ENCODE measurements around the gene PLAGL1.
"Not testable (repeated sequence)": the region's sequence is repeated elsewhere in the genome, so short reads cannot be mapped to it uniquely, and the experiment has no call there.

Gene PLAGL1

DNA sequence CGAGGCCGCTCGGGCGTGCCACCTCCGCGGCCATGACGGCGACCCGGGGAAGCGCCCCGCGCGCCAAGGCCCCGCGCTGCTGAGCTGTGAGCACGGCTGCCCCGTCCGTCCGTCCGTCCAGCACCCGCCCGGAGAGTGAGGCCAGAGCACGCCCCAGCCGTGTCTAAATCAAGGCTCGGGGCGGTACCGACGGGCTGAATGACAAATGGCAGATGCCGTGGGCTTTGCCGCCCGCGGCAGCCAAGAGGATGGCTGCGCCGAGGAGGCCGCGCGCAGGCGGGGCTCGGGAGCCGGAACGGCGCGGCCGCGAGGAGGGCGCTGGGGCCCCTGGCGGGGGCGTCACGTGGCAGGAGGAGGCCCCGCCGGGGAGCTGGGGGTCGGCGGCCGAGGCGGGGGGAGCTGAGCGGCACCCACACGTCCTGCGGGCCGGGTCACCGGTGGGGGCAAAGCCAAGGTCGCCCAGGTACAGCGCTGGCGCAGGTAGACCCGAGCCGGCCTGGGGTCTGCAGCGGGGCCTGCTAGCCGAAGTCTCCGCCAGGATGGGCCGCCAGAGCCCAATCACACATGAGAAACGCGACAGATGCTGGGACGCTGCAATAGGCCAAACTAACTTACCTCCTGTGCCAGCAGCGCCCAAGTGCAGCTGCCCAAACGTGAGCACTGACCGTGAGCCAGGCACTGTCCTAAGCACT, at the start of gene PLAGL1:
Gene PLAGL1, minus strand, starts transcription at position 140 of the 692 bp plus-strand sequence. CDS start 60,123 bp downstream, outside the sequence.
- no peak for DNase-seq (ENCODE audit: low read depth in 2 of 2, low spot score in 1 of 2)

DNA sequence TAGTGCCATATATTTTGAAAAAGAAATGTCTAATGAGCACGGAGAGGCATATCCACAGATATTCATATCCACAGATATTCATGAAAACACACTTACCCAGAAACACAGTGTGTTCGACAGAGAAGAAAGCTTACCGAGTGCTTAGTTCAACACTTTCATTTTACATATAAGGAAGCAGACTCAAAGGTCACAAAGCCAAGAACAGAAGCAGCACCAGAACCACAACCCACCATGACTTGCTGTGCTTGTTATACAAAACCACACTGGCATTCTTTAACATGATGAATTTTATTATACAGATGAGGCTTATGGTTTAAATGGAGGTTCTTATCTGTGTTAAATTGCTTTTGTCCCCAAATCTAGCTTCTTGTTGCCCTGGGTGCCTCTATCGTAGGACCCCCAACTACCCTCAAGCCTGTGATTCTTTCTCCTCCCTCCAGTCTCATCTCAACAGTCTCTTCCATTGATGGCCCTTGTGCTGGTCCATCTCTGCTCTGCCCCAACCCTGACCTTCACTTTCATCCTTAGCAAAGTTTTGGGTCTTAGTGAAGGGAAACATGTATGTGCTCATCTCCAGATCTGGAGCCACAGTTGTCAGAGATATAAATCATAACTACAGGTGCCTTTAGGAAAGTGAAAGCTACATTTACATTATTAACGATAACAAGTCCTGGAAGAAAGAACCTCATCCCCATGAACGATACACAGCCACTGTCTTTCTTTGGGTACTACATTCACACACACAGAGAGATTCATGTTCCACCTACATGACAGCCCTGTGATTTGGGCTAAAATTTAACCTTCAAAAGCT, 47.3 kb upstream of the PLAGL1 start:
- DNase-seq (ENCODE audit: low read depth in 2 of 2, low spot score in 1 of 2), result peak in 1 of 2 donors; percentile 21

GRCh38 chr6:144053601-144054000, 45.5 kb upstream of the PLAGL1 start:
- no peak for DNase-seq (ENCODE audit: low read depth in 2 of 2, low spot score in 1 of 2)

- no peak for DNase-seq (ENCODE audit: low read depth in 2 of 2, low spot score in 1 of 2)
Observed at GRCh38 chr6:144052488-144052887, 44.4 kb upstream of the PLAGL1 start.

GRCh38 chr6:144049386-144049785, 41.3 kb upstream of the PLAGL1 start:
- no peak for DNase-seq (ENCODE audit: low read depth in 2 of 2, low spot score in 1 of 2)

- DNase-seq (ENCODE audit: low read depth in 2 of 2, low spot score in 1 of 2), result no peak
Observed at GRCh38 chr6:144047688-144048087, 39.6 kb upstream of the PLAGL1 start.

GRCh38 chr6:144046672-144047071, 38.6 kb upstream of the PLAGL1 start:
- DNase-seq (ENCODE audit: low read depth in 2 of 2, low spot score in 1 of 2), result not testable (repeated sequence)

DNA sequence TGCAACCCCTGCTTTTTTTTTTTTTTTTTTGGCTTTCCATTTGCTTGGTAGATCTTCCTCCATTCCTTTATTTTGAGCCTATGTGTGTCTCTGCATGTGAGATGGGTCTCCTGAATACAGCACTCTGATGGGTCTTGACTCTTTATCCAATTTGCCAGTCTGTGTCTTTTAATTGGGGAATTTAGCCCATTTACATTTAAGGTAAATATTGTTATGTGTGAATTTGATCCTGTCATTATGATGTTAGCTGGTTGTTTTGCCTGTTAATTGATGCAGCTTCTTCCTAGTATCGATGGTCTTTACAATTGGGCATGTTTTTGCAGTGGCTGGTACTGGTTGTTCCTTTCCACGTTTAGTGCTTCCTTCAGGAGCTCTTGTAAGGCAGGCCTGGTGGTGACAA, 36.9 kb upstream of the PLAGL1 start:
- not testable (repeated sequence) for DNase-seq (ENCODE audit: low read depth in 2 of 2, low spot score in 1 of 2)

- no peak for DNase-seq (ENCODE audit: low read depth in 2 of 2, low spot score in 1 of 2)
Observed at GRCh38 chr6:144036835-144037195, 28.8 kb upstream of the PLAGL1 start.

DNA sequence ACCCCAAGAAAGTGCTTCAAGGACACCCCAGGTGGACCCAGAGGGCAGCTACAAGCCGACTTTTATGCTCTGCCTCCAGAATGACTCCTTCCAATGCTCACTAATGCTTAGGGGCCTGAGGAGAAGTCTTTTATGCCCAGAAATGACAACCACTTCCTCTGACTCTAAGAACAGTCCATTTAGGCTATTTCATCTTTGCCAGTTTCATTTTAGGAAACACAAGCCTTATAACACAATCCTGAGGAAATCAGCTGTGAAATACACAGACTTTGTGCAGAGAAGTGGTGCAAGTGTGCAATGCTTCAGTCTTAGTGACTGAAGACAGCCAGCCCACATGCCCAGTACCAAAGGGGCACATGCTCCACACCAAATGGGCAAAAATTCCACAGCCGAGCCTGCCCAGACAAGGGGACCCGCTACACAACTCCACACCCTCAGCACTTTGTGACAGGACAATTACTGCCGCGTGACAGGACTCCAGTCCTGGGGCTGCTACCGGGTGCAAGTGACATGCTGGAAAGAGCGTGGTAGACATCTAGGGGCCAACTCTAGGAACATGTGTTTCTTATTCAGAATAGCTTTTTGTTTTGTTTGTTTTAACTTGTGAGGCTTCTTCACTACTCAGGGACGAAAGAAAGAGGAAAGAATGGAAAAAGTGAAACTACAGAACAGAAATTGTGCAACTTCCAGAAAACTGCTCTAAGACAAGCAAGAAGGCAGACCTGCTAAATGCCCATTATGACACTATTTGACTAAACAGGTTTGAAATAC, 28.2 kb upstream of the PLAGL1 start:
- no peak for DNase-seq (ENCODE audit: low read depth in 2 of 2, low spot score in 1 of 2)

DNA sequence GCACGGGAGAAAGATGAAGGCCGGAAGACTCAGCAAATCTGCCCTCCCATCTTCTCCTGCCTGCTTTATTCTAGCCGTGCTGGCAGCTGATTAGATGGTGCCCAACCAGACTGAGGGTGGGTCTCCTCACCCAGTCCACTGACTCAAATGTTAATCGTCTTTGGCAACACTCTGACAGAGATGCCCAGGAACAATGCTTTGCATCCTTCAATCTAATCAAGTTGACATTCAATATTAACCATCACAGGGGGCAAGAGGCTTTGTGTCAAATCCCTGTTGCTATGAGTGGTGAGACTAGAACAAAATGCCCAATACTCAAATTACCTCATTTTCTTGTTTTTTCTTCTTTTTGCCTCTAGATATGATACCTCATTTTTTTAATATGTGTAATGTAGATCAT, 27.4 kb upstream of the PLAGL1 start:
- DNase-seq (ENCODE audit: low read depth in 2 of 2, low spot score in 1 of 2), result no peak

DNA sequence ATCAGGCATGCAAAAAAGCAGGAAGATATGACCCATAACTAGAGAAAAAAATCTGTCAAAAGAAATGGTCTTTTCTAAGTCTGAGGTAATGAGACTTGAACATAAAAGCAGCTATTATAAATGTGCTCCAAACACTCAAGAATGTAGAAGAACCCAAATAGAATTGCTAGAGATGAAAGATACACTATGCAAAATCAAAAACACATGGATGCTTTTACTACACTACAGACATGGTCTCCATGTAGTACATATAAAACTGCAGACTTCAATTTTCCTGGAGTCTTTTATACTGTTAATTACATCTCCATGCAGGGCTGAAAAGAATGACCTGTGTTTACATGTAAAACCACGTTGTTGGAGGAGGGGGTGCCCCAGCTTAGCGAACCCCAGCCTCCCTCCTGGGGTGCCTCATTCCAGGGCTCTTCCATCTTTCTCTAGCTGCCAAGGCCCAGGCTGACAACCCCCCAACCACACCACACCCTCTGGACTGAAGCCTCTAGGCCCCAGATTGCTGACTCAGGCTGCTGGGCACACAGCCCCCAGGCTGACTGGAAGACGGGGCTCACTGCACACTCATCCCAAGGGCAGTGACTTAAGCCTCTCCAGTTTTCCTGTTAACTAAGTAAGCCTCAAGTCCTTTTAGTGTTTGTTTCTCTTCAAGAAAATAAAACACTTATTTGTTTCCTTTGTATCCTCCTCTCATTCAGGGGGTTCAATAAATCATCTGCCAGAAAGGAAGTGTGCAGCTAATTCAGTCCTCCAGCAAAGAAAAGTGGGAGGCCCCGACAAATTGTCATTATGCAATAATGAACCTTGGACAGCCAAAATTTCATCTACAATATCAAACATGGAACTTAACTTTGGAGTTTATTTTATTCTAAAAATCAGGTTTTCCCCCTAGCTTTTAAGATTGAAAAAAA, 26.0 kb upstream of the PLAGL1 start:
- DNase-seq (ENCODE audit: low read depth in 2 of 2, low spot score in 1 of 2), result no peak

DNA sequence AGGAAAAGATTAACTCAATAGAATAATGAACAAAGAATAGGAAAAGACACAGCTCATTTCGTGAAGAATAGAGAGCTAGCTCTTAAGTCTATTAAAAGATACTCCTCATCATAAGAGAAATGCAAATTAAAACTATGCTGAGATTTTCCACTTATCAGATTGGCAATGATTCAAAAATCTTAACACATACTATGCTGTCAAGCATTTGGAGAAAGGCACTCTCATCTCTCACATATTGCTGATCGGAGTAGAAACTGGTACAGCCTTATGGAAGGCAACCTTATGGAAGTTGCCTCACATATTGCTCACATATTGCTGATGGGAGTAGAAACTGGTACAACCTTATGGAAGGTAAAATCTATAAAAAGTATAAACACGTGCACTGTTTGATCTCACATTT, 21.4 kb upstream of the PLAGL1 start:
- DNase-seq (ENCODE audit: low read depth in 2 of 2, low spot score in 1 of 2), result no peak

GRCh38 chr6:144027932-144028587, 20.0 kb upstream of the PLAGL1 start:
- no peak for DNase-seq (ENCODE audit: low read depth in 2 of 2, low spot score in 1 of 2)

DNA sequence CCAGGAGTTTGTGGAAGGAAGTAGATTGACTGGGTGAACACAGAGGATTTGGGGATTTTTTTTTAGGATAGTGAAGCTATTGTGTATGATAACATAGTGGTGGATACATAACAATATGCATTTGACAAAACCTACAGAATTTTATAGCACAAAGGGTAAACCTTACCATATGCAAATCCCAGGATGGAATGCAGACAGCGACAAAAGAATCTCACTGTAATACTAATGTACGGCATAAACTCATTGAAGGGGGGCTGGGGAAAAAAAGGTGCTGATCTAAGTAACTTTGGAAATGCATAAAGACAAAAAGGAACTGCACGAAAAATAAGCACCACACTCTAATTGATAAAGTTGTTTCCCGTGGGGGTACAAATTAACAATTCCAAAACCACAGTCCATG, 15.2 kb upstream of the PLAGL1 start:
- DNase-seq (ENCODE audit: low read depth in 2 of 2, low spot score in 1 of 2), result no peak

- no peak for DNase-seq (ENCODE audit: low read depth in 2 of 2, low spot score in 1 of 2)
Observed at GRCh38 chr6:144019929-144020328, 11.9 kb upstream of the PLAGL1 start.

DNA sequence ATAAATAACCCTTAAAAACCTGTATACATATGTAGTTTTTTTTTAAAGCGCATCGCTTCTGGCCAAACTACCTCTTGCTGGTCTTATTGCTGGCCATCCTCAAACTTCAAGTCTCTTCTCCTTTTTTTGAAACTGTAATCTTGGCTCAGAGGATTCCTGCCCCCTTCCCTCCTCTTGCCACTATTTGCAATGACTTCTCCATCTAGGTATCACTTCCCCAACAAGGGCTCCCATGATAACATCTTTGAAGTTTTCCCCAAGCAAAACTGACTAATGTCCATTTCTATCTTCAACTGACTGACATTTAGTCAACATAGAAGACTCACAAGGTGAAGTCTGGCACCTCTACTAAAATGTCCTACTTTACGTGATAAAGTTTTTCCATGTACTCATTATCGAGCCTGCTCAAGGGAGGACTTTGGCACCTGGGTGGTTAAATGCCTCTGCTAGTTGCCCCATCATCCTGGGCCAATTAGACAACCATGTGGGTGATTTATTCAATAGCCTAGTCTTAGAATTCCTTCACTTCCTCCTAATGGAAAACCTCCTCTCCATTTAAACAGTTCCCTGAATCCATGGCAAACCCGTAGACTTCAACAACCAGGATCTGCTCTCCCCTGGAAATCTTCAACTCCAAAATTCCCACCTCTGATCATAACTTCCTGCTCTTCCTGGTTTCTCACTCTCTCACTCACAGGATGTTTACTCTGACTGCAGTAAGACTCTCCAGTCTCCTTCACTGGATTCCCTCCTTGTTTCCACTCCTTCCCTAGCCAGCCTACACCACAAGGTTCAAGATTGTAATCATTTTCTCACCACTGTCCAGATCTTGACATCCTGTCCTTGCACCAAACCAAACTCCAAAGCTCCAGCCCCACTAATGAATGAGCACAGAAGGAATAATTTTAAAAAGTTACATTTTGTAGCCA, 9.4 kb upstream of the PLAGL1 start:
- DNase-seq (ENCODE audit: low read depth in 2 of 2, low spot score in 1 of 2), result no peak

DNA sequence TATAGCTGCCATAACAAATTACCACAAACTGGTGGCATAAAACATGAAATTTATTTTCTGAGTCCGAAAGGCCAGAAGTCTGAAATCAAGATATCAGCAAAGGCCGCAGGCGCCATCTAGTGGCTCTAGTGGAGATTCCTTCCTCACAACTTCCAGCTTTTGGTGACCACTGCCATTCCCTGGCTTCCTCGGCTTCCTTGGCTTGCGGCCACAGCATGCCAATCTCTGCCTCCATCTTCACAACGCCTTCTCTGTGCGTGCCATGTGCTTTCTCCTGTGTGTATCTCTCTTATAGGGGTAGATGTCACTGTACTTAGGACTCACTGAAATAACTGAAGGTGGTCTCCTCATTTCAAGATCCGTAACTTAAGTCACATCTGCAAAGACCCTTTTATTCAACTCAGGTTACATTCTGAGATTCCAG, 5.4 kb upstream of the PLAGL1 start:
- DNase-seq (ENCODE audit: low read depth in 2 of 2, low spot score in 1 of 2), result peak; percentile 16 to 37

DNA sequence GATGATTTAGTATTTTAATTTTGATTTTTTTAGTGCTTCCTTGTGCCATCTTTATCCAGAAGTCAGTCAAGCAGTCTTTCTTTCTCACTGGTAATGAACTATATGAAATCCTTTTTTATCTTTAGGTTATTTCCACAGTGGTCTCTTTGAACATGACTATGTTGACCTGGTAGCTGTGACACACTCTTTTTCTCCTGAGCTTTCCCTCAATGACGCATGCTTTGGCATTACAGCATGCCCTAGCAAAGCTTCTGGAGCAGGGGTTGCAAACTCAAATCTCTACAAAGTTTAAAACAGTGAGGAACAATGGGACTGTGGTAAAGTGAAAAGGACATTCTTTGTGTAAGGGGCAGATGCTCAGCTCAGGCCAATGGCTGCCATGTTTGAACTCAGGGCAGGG, 4.5 kb upstream of the PLAGL1 start:
- DNase-seq (ENCODE audit: low read depth in 2 of 2, low spot score in 1 of 2), result no peak
